Measurements from ENCODE around the gene YIPF4.

DNA sequence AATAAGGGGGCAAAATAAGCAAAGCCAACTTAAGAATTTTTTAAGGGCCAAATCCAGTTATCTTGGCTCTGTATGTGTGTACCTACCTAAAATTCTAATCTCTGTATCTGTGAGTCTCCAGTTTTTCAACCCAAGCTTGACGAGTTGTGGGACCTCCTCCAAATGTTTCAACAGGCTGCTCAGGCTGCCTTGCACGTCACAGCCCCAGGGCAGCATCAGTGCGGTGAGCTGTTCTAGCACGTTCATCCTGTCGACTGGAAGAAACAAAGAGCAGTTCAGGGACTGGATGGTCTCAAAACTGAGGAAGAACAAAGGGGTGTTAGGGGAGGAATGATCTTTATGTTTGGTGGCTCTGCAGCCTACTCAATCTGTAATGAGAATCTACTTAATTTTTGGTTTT, 42.4 kb upstream of the YIPF4 start:
- TF ChIP-seq EZH2 (IDR thresholded peaks at IDR 0.05; ENCODE audit: insufficient read depth, low read length) = no peak
- TF ChIP-seq, protein P1, sequence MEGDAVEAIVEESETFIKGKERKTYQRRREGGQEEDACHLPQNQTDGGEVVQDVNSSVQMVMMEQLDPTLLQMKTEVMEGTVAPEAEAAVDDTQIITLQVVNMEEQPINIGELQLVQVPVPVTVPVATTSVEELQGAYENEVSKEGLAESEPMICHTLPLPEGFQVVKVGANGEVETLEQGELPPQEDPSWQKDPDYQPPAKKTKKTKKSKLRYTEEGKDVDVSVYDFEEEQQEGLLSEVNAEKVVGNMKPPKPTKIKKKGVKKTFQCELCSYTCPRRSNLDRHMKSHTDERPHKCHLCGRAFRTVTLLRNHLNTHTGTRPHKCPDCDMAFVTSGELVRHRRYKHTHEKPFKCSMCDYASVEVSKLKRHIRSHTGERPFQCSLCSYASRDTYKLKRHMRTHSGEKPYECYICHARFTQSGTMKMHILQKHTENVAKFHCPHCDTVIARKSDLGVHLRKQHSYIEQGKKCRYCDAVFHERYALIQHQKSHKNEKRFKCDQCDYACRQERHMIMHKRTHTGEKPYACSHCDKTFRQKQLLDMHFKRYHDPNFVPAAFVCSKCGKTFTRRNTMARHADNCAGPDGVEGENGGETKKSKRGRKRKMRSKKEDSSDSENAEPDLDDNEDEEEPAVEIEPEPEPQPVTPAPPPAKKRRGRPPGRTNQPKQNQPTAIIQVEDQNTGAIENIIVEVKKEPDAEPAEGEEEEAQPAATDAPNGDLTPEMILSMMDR (IDR thresholded peaks at IDR 0.05; ENCODE audit: insufficient read depth, low read depth, low read length) = no peak
